NCI-H2107 treated with DMSO at 0.1 percent for 48 hours (cell line): ENCODE results near the gene LRRIQ1.
"Not testable (repeated sequence)": the region's sequence is repeated elsewhere in the genome, so short reads cannot be mapped to it uniquely, and the experiment has no call there.

Experiments
- DNase-seq: peaks from one replicate; lab custom pipeline; 2025; ENCODE audit not compliant: unreplicated experiment; lab: John Stamatoyannopoulos, UW

Gene LRRIQ1

DNA sequence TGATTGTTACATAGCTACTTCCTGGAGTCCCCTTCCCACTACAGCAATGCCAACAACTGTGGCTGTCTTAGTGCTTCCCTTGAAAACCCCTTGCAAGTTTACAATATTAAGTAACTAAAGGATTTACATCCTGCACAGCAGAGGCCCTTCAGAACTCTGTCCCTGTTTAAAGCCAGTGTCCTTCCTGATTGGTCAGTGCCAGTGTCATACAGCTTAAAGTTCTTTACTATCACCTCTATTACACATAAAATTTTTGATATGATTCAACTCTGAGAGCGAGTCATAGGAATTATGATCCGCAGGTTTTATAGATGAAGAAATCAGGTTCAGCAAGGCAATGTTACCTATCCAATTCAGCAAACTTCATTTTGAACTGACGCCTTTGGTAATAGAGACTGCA lies 152.5 kb downstream of the LRRIQ1 start:
- no peak for DNase-seq

DNA sequence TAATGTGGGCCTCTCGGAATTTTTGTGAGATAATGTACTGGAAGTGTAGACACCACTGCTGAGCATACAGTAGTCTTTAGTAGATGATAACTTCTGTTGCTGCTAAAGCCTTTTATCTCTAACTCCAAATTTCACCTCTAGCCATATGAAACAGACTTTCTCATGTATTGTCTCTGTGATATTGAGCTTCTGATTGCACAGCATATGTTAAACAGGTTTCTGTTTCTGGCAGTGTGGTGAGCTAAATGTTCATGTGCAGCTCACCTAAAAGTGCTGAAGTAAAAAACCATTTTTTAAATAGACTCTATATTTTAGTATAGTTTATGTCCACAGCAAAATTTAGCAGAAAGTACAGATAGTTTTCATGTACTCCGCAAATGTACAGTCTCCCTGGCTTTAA lies 154.6 kb downstream of the LRRIQ1 start:
- DNase-seq: no peak

DNA sequence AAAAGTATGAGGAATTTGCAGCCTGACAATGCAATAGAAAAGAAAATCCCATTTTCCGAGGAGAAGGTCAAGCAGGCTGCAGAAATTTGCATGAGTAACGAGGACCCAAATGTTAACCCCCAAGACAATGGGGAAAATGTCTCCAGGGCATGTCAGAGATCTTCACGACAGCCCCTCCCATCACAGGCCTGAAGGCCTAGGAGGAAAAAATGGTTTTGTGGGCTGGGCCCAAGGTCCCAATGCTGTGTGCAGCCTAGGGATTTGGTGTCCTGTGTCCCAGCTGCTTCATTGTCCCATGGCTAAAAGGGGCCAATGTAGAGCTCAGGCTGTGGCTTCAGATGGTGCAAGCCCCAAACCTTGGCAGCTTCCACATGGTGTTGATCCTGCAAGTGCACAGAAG lies 167.7 kb downstream of the LRRIQ1 start:
- not testable (repeated sequence) for DNase-seq

DNA sequence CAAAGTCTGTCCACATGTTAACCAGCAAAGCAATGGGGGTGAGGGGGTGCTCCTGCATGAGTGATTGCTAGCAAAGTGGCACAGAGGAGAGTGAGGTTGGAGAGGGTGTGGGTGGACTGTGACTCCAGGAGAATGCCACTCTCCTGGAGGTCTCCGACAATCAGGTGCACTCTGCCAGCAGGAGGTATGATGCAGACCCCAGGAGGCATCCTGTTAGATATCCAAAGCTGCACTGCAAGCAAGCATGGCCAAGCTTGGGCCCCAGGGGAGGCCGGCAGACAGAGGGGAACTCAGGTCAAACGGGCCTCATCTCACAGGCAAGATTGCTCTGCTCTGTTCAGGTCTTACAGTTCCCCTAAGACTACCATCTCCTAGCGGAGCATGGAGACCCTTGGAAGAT lies 170.4 kb downstream of the LRRIQ1 start:
- no peak for DNase-seq

DNA sequence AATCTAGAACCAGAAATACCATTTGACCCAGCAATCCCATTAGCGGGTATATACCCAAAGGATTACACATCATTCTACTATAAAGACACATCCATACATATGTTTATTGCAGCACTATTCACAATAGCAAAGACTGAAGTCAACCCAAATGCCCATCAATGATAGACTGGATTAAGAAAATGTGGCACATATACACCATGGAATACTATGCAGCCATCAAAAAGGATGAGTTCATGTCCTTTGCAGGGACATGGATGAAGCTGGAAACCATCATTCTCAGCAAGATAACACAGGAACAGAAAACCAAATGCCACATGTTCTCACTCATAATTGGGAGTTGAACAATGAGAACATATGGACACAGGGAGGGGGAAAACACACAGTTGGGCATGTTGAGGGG lies 188.2 kb downstream of the LRRIQ1 start:
- not testable (repeated sequence) for DNase-seq

DNA sequence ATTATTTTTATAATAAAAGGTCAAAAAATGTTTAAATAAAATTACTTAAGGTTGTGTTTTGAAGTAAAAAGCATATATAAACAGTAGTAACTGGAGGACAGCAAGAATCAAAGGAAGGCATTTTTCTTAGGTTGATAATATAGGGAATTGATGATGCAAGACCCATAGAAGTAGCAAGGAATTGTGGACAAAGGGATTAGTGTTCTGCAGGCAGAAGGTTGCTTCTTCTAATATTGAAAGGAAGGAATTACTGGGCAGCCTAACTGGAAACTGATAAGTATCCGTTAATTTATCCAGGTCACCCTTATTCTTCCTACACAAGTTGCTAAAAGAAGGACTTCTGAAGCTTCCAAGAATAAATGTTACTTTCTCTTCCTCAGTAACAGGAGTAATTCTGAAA lies 189.3 kb downstream of the LRRIQ1 start:
- no peak for DNase-seq

DNA sequence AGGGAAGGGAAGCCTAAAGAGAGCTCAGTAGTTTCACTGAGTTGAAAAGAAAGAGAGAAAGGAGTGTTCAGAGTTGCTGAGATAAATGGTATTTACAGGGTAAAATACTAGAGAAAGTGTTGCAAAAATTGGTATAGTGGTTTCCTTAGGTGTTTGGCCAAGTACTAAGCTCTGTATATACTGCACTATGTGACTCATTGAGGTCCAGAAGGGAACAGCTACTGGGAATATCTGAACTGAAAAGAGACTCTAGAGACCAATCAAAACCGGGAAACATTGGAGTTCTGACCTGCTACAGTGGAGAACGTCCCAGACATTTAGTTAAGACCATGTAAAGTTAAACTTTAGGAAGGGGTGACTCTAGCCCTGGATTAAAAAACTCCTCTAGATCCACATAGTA lies 201.2 kb downstream of the LRRIQ1 start:
- no peak for DNase-seq

DNA sequence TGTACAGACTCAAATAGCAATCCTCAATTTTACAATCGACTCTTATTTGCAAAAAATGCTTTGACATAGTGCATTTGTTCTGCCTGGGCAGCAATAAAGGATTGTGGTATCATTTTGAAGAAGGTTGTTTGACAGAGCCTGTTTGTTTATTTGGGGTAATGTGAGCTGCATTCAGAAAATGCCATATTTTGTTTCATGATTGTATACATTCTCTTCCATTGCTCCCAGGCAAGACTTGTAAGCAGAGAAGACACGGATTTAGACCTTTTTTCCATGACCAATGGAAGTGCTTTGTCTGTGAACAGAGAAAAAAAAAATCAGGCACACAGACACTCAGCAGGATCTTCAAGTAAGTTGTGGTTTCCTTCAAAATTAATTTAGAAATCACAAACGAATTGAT lies 208.4 kb downstream of the LRRIQ1 start:
- DNase-seq: no peak

DNA sequence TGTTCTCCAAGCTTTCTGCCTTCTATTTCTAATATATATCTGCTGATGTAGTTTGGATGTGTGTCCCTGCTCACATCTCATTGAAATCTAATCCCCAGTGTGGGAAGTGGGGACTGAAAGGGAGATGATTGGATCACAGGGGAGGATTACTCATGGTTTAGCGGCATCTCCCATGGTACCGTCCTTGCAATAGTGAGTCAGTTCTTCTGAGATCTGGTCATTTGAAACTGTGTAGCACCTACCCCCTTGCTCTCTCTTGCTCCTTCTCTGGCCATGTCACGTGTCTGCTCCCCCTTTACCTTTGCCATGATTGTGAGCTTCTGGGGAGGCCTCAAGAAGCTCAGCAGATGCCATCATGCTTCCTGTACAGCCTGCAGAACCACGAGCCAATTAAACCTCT lies 217.7 kb downstream of the LRRIQ1 start:
- no peak for DNase-seq

DNA sequence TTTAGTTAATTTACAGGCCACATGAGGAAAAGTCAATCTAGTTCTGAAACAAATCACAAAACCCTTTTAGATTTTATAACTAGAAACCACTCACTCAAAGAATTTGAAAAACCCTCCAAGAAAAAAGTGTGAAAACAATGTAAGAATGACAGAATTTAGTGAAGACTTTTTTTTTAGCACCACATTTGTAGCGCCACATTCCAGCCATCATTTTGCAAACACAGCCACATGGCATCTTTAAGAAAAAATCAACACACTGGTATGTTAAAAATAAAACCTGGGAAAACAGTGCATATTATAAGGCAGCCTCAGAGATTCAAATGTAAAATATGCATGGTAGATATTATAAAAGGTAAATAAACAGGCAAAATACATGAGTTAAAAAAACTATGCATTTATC lies 221.5 kb downstream of the LRRIQ1 start:
- DNase-seq: no peak

DNA sequence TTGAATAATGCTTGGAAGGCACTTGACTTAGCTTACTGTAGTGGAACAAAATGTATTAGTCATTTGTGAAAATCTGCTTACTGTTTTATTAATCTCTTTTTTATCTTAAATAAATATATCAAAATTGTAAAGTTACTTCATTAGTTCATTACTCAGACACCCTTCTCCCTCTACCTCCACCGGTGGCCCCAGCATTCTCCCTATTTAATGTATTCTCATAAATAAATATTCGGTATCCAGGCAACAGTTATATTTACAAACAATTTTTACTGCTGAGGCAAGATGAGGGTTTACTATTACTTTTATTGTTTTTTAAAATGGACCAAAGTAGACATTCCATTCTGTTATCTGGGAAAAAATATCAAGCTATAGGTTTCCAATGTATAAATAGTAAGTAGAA lies 224.3 kb downstream of the LRRIQ1 start:
- DNase-seq: no peak

DNA sequence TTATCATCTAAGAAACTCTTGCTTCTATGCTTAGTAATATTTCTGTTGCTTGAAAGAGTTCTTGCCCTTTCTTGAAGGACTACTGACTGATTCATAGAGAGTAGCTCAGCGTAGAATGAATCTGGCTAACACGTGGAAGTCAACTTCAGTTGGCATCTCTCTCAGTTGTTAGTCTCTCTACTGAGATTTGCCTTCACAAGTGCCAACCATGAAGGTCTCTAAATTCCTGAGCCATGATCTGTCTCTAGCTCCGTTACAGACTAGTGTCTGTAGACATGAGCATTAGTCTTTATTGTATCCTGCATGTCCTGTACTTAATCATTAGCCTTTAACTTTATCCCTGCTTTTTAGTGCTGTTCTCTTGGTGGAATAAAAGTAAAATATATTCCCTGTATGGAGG lies 224.7 kb downstream of the LRRIQ1 start:
- no peak for DNase-seq

DNA sequence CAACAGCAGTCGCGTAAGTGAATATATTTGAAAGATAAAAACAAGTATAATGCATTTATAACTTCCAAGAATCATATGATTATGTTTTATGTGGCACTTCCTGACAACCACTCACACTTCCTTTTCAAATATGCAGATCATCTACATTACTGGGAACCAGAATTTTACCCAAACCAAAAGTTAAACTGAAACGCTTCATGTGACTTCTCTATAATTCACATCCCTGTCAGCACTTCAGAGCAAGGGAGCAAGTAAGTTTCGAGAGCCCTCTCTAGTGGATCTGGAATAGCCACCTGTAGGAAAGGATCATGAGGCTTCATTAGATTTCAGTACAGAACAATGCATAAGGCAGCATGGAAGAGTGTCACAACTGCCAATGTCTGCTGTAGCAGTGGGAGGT lies 230.2 kb downstream of the LRRIQ1 start:
- no peak for DNase-seq

DNA sequence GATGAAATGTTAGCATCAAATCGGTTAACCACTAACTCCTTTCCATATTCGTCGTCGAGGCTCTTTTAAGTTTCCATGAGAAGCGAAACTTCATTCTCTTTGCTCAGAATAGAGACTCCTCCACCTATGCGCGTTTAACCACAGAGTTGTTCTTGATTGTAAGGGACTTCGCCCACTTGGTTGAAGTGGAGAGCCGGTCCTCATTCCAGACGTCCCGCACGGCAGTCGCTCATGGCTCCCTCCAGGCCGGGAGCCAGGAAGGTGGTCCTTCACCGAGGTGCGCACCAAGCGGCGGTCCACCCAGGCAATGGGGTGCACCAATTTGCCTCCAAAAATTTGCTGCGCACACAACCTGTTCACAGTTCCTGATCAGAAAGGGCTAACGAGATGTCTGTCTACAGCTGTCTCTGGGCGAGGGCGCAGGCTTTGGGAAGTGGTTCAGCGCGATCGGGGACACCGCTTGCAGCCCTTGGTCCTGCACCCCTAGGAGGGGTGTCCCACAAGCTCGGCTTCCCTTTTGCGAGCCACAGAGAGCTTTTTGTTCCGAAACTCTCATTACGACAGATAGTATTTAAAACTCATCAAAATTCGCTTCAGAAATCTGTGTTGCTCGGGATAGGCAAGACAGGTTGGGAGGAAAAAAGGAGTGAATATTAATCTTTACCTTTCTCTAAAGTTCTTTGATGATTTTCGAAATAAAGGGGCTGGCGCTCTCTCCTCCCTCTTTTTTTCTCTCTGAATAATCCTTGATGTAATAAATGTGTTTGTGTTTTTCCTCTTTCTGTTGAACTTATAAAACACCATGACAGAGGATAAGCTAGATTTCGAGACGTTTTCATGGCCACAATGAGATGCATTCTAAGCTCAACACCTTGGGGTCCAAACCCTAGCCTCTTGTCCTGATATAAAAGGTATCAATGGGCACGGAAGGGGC lies 237.5 kb downstream of the LRRIQ1 start:
- DNase-seq: no peak

DNA sequence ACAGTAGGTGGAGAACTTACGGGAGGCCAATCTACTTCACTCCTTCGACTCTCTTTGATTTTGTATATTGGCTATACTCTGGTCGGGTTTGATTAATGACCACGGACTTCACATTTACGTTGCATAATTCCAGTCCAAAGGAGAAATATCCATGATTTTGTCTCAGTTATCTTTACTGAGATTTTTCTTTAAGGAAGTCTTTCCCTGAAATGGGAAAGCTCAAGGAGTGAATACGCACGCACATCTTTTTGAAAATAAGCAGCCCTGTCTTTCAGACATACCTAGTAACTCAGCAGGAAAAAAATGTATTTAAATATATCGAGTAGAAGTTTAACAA lies 238.1 kb downstream of the LRRIQ1 start:
- DNase-seq: no peak

DNA sequence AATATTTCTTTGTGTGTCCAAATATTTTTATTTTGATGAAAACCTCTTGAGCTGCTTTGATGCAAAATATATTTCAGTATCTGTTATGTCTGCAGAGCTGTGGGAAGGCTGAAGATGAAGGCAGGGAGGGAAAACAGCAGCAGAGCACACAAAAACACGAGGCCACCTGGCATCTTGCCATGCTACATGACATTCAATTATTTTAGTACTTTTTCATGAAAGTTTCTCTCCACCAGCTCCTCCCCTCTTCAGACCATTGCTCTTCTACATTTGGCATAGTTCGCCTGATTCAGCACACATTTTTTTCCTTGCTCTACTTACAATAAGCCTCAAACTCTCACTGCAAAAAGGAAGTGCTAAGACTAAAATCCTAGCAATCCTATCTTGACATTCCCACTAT lies 239.2 kb downstream of the LRRIQ1 start:
- no peak for DNase-seq

DNA sequence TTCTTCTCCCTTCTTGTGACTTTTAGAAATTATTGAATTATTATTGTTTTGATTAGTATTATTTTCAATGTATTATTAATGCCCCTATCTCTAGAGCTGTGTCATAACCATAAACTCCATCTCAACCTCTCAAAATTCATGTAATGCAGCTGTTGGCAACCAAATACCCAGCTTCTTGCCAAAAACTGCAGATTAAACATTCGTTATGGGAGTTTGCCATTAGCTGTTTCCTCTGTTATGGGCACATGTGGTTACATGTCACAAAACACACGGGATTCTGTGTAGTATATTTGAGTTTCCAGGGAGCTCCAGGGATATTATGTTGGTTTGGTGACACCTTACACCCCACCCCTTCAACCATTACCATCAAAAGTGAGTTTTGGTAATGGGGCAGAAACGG lies 241.0 kb downstream of the LRRIQ1 start:
- no peak for DNase-seq

DNA sequence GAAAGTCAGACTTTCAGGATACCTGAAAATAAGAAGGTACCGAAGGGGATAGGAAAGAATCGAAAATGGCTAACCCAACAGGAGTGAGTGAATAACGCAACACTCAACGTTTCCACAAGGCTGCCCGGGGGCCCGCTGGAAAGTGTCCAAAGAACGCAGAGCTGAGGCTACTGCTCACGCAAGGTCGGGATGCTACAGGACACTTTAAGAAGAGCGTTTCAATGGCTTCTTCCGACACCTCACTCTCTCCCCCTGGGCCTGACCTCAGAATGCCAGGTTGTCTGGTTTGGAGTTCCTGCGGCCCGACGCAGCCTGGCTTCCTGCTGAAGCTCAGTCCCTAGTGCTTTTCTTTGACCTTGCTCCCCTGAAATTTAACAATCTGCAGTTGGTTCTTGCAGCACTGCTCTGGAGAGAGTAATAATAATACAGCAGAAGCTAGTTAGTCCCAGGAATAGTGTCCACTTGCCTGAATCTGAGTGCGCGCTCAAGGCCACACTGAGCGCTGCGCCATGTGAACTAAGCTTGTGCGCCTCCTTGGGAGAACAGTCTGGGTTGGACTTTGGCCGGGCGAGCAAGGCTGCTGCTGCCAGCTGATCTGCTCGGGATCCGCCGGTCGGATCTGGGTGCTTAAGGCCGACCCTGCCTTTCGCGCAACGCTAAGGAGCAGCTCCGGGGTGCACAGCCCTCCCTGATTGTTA lies 241.9 kb downstream of the LRRIQ1 start:
- no peak for DNase-seq

DNA sequence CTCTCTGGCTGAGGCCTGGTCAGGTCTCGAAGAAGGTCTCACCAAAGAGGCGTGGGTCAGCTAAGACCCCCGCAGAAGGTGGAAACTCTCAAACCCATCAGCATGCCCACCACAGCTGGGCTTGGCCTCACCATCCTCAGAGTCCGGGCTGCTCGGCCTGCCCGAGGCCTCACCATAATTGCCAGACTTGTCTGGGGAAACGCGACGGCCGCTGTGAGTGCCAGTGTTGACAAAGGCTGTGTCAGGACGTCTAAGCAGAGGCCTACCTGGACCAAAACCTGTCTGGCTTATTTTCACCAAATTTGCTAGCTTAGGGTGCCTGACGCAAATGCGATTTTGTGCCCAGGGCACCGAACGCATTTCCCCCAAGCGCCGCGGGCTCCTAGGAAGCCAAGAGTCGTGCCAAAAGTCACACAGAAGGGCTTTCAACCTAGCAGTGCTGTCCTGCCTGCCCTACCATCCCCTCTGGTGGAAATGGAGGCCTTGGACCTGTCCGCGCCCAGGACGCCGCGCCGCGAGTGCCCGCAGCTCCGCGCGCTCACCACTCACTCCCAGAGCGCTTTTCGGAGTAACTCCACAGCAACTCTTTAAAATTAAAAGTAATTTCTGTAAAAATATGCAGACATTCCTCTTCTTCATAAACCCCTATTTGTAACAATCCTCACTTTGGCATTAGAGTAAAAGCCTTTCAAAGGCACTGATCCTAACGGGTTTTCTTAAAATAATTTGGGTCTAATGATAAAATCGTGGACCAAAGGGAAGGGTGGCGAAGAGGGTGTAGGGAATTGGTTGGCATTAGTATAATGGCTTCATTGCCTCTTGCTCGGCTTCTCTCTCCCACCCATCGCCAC lies 242.7 kb downstream of the LRRIQ1 start:
- DNase-seq: no peak

DNA sequence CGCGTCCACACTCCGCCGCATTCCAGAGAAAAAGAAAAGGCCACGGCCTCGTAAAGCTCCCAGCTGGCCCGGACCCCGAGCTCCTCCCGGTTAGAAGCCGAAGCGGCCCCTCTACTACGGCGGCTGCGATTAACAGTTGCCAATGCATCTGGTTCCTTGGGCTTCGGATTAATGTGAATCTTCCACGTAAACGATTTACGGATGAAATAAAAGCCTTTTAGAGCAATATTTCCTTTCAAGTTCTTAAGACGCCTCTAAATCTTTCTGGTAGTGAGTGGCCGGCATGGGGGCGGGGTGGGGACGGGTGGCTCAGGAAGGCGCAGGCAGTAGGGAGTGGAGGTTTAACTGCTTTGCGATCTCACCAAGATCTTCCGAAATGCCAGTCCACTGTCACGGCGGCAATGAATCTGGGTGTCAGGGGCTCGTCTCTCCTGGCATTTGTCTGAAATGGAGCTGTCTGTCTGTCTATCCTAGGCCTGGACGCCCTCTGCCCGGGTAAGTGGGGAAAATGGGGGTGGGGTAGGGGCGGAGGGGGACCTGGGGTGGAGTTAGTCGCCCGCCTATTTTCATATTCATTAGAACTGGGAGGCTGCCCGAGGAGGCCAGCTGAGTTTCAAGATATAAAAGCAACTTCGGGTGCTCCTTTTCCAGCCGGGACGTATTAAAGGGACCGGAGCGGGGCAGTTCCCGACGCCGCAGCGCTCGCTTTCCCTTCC lies 243.5 kb downstream of the LRRIQ1 start:
- DNase-seq: no peak
